Measurements from ENCODE around the gene ZNF574. TPM values are rescaled to one million over a fixed set of nuclear protein-coding genes. Genes with fewer than 3 reads are reported as not detected.
A peak's percentile ranks its signal among the peaks of the same experiment; 100 is the strongest.

ZNF574 gene
- total RNA-seq, 3 donors from 2014 or later: 19.9 to 20.7 (median 20.6) TPM

GRCh38 chr19:42048992-42049391 lies 27.0 kb upstream of the ZNF574 start:
- Mint-ChIP-seq H3K4me1 (ENCODE audit: low read depth) (peaks cover 10% of the 10 kb centered on the region), H3K4me3 (peak overlapping the region; percentile 51), H3K9me3 (no peaks in the 10 kb centered on the region), H3K36me3 (ENCODE audit: insufficient read depth) (no peaks in the 10 kb centered on the region), H3K27me3 (ENCODE audit: low read depth) (no peaks in the 10 kb centered on the region)
- DNase-seq (no peak), ATAC-seq (peak; percentile 20 to 33)

DNA sequence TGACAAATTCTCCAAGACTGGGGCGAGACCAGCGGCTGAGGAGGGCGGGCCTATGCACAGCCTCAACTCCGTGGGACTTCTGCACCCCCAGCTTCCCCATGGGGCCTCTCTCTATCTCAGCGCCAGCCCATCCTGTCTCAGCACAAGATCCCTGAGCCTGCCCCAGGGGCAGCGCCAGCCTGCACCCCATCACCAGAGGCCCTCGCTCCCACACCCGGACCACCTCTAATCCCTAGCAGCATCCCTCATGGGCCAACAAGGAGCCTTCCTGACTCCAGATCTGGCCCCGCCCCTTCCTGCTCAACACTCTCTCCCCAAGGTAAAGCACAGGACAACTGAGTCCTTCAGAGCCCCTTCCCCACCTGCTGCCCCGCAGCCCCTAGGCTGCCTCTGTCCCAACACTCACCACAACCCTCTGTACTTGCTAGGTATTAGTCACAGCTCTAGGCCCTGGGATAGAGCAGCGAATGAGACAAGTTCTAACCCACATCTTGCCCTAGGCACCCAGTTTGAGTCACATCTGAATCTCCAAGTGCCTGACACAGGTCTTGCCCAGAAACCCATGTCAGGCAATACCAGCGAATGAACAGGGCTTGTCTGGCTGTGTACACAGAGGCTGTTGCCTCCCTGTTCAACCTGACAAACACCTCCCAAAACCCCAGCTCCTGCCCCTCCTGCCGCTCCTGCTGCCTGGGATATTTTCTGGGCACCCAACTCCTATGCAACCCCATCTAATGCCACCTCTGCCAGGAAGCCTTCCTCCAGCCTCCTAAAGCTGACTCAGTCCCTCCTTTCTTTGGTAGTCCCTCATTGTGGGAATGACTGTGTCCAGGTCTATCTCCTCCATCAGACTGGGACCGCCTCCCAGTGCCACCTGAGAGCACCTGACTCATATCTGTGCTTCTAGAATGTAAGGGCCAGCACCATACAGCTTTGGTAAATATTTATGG lies 24.5 kb upstream of the ZNF574 start:
- ATAC-seq: peak; percentile 88 to 91

GRCh38 chr19:42052241-42052863 lies 23.6 kb upstream of the ZNF574 start:
- Mint-ChIP-seq H3K4me1 (ENCODE audit: low read depth) (peaks cover 10% of the 10 kb centered on the region), H3K4me3 (no peak overlapping the region), H3K9me3 (no peaks in the 10 kb centered on the region), H3K36me3 (ENCODE audit: insufficient read depth) (no peaks in the 10 kb centered on the region), H3K27me3 (ENCODE audit: low read depth) (no peaks in the 10 kb centered on the region)
- DNase-seq (no peak), ATAC-seq (no peak)

More for the DNA sequence above, 24.5 kb upstream of the ZNF574 start:
- no peaks in the 10 kb centered on the region for H3K36me3 Mint-ChIP-seq (ENCODE audit: insufficient read depth)
- H3K4me3 Mint-ChIP-seq: no peak overlapping the region
- no peaks in the 10 kb centered on the region for H3K9me3 Mint-ChIP-seq
- DNase-seq: no peak
- no peaks in the 10 kb centered on the region for H3K27me3 Mint-ChIP-seq (ENCODE audit: low read depth)
- H3K4me1 Mint-ChIP-seq (ENCODE audit: low read depth): peaks cover 10% of the 10 kb centered on the region

DNA sequence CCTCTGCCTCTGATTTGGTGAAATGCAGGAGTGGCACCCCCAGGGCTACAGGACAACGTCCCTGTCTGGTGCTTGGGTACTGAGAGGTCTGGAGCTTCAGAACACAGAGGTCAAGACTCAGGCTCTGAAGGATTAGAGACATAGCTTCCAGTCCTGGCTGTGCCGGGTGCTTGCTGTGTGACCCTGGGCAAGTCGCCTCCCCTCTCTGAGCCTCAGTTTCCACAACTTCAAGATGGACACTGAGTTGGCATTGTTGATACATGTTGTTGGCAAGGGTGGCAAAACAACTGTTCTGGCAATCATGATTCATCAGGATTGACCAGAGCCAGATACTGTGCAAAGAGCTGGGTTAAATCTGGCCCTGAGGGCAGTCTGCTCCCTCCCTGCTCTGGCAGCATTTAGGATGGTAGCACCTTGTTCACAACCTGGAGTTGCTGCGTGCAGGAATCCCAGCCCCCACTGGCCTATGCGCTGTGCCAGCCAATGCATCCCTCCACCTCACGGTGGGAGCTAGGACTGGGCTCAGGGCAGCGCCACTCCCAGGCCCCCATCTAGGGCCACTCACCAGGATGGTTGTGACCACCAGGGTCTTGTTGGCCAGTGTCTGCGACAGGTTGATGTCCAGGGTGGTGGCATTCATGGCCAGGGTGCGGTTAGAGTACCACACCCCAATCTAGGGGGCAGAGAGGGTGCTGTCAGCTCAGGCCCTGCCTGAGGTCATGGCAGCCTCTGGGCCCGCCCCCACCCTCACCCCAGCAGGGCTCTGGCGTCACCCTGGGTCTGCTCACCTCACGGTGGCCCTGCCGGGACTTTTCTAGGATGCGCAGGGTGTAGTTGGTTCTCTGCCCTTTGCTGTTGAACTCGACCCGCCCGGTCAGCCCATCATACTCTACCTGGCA lies 22.7 kb upstream of the ZNF574 start:
- peaks cover 10% of the 10 kb centered on the region for H3K4me1 Mint-ChIP-seq (ENCODE audit: low read depth)

GRCh38 chr19:42054205-42054604 lies 21.8 kb upstream of the ZNF574 start:
- Mint-ChIP-seq H3K9me3 (no peaks in the 10 kb centered on the region), H3K4me1 (ENCODE audit: low read depth) (peaks cover 7% of the 10 kb centered on the region), H3K27me3 (ENCODE audit: low read depth) (no peaks in the 10 kb centered on the region), H3K36me3 (ENCODE audit: insufficient read depth) (no peaks in the 10 kb centered on the region), H3K4me3 (no peak overlapping the region)
- no peak for DNase-seq
- ATAC-seq: no peak

More for the DNA sequence above, 22.7 kb upstream of the ZNF574 start:
- DNase-seq (no peak), ATAC-seq (no peak)
- Mint-ChIP-seq H3K27me3 (ENCODE audit: low read depth) (no peaks in the 10 kb centered on the region), H3K9me3 (no peaks in the 10 kb centered on the region), H3K36me3 (ENCODE audit: insufficient read depth) (no peaks in the 10 kb centered on the region), H3K4me3 (no peak overlapping the region)

- no peak for DNase-seq
- H3K27me3 Mint-ChIP-seq (ENCODE audit: low read depth): peaks cover 8% of the 10 kb centered on the region
- no peaks in the 10 kb centered on the region for H3K4me1 Mint-ChIP-seq (ENCODE audit: low read depth)
- H3K9me3 Mint-ChIP-seq: no peaks in the 10 kb centered on the region
- no peak for ATAC-seq
- H3K4me3 Mint-ChIP-seq: no peak overlapping the region
- H3K36me3 Mint-ChIP-seq (ENCODE audit: insufficient read depth): no peaks in the 10 kb centered on the region
Measured at GRCh38 chr19:42057846-42058245, 18.1 kb upstream of the ZNF574 start.

- DNase-seq (no peak), ATAC-seq (no peak)
- Mint-ChIP-seq H3K4me3 (no peak overlapping the region), H3K36me3 (ENCODE audit: insufficient read depth) (no peaks in the 10 kb centered on the region), H3K4me1 (ENCODE audit: low read depth) (no peaks in the 10 kb centered on the region), H3K27me3 (ENCODE audit: low read depth) (peaks cover 8% of the 10 kb centered on the region), H3K9me3 (no peaks in the 10 kb centered on the region)
Measured at GRCh38 chr19:42059196-42059595, 16.8 kb upstream of the ZNF574 start.

DNA sequence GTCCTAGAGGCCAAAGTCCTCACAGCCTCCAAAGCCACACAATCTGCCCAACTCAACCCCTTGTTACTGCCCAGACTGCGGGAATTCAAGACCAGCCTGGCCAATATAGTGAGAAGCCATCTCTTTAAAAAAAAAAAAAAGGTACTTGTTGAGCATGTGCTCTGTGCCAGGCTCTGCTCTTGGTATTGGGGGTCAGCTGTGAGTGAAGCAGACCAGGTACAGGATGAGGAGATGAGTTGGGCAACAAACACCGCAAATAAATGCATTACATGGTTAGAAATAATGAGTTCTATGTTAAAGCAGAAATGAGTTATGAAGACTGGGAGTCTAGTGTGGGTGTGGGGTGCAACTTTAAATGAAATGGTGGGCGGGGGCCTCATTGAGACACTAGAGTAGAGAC lies 15.8 kb upstream of the ZNF574 start:
- Mint-ChIP-seq H3K36me3 (ENCODE audit: insufficient read depth) (no peaks in the 10 kb centered on the region), H3K27me3 (ENCODE audit: low read depth) (peaks cover 14% of the 10 kb centered on the region), H3K9me3 (no peaks in the 10 kb centered on the region), H3K4me1 (ENCODE audit: low read depth) (no peaks in the 10 kb centered on the region), H3K4me3 (no peak overlapping the region)
- DNase-seq (no peak), ATAC-seq (no peak)

GRCh38 chr19:42062381-42062780 lies 13.6 kb upstream of the ZNF574 start:
- Mint-ChIP-seq H3K4me1 (ENCODE audit: low read depth) (peaks cover 2% of the 10 kb centered on the region), H3K36me3 (ENCODE audit: insufficient read depth) (no peaks in the 10 kb centered on the region), H3K4me3 (no peak overlapping the region), H3K27me3 (ENCODE audit: low read depth) (peaks cover 19% of the 10 kb centered on the region), H3K9me3 (no peaks in the 10 kb centered on the region)
- ATAC-seq: no peak
- DNase-seq: no peak

GRCh38 chr19:42064432-42064831 lies 11.5 kb upstream of the ZNF574 start:
- Mint-ChIP-seq H3K9me3 (no peaks in the 10 kb centered on the region), H3K4me1 (ENCODE audit: low read depth) (peaks cover 2% of the 10 kb centered on the region), H3K36me3 (ENCODE audit: insufficient read depth) (no peaks in the 10 kb centered on the region), H3K27me3 (ENCODE audit: low read depth) (peaks cover 19% of the 10 kb centered on the region), H3K4me3 (no peak overlapping the region)
- DNase-seq (no peak), ATAC-seq (no peak)

DNA sequence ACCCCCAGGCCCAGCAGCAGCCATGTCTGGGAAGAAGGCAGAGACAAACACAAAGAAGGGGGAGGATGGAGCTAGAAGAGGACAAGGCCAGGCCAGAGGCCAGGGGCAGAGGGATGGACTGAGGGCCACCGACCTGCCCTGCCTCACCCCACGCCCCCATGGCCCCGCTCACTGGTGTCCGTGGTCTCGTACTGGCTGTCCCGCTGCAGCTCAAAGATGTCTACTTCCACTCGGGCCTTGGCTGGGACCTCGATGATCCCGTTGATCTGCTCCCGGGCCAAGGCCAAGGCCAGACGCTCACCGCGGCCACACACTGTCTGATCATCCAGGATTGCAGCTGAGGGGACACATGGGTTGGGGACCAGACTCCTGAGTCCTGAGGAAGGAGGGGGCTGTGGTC lies 10.9 kb upstream of the ZNF574 start:
- H3K36me3 Mint-ChIP-seq (ENCODE audit: insufficient read depth): no peaks in the 10 kb centered on the region
- no peak for DNase-seq
- no peak for ATAC-seq
- no peaks in the 10 kb centered on the region for H3K9me3 Mint-ChIP-seq
- no peak overlapping the region for H3K4me3 Mint-ChIP-seq
- peaks cover 2% of the 10 kb centered on the region for H3K4me1 Mint-ChIP-seq (ENCODE audit: low read depth)
- H3K27me3 Mint-ChIP-seq (ENCODE audit: low read depth): peaks cover 19% of the 10 kb centered on the region

- no peak overlapping the region for H3K4me3 Mint-ChIP-seq
- no peaks in the 10 kb centered on the region for H3K36me3 Mint-ChIP-seq (ENCODE audit: insufficient read depth)
- ATAC-seq (no peak), DNase-seq (no peak)
- H3K4me1 Mint-ChIP-seq (ENCODE audit: low read depth): peaks cover 2% of the 10 kb centered on the region
- no peaks in the 10 kb centered on the region for H3K9me3 Mint-ChIP-seq
- H3K27me3 Mint-ChIP-seq (ENCODE audit: low read depth): peaks cover 20% of the 10 kb centered on the region
Measured at GRCh38 chr19:42065511-42065910, 10.5 kb upstream of the ZNF574 start.

DNA sequence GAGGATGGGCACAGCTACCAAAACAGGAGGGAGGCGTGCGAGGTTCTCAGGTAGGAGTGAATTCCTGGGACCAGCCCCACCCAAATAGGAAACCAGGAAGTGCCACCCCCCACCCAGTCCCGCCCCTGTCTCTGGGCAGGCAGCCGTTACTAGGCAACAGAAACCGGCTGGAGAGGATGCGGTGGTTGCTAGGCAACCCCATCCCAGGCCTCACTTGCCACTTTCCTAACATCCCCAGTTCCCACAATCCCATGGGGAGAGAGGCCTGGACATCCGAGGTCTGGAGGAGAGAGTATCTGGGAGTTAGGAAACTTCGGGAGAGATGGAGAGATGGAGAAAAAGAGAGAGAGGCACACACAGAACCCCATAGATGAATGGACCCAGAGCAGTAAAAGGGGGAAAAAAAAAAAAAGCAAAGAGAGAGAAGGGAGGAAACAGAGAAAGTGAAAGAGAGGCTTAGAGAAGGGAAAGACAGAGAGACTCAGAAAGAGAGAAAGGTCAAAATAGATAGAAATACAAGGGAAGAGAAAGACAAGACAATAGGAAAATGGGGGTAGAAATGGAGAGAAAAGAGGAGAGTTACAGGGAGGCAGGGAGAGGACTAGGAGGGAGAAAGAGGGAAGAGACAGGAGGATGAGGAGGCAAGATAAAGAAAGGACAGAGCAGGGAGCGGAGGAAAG lies 9.8 kb upstream of the ZNF574 start:
- Mint-ChIP-seq H3K27me3 (ENCODE audit: low read depth) (peaks cover 21% of the 10 kb centered on the region), H3K4me3 (no peak overlapping the region), H3K4me1 (ENCODE audit: low read depth) (peaks cover 2% of the 10 kb centered on the region), H3K9me3 (no peaks in the 10 kb centered on the region), H3K36me3 (ENCODE audit: insufficient read depth) (no peaks in the 10 kb centered on the region)
- no peak for DNase-seq
- no peak for ATAC-seq
